Central memory CD4-positive, alpha-beta T cell (primary cell): ENCODE measurements around the gene ATG10.
A peak's percentile ranks its signal among the peaks of the same experiment; 100 is the strongest.
"Not testable (repeated sequence)": the region's sequence is repeated elsewhere in the genome, so short reads cannot be mapped to it uniquely, and the experiment has no call there.

Source experiments
- DNase-seq: peaks from one replicate; pipeline ENCODE4 v3.0.0; 2022

ATG10 gene

GRCh38 chr5:82244854-82245635 is 273.2 kb downstream of the ATG10 start:
- no peak for DNase-seq

GRCh38 chr5:82246960-82247574 is 275.2 kb downstream of the ATG10 start:
- DNase-seq = no peak

GRCh38 chr5:82252744-82253143 is 280.9 kb downstream of the ATG10 start:
- no peak for DNase-seq

DNA sequence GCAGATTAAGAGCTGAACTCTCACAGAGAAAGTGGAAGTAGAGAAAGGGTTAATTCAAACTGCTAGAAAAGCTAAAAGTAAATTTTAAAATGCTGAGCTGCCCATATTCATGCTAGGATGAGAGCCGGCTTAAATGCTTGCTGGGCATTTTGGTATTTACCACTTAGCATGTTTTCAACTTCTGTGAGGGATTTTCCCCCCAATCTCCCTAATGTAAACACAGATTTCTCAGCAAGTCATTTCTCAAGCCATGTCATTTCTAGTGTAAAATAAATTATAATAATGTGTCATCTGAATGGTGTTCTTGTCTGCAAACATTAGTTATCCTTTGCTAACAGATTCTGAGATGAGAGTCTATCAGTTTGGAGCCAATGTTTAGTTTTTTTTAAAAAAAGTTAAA is 284.0 kb downstream of the ATG10 start:
- DNase-seq = no peak

DNA sequence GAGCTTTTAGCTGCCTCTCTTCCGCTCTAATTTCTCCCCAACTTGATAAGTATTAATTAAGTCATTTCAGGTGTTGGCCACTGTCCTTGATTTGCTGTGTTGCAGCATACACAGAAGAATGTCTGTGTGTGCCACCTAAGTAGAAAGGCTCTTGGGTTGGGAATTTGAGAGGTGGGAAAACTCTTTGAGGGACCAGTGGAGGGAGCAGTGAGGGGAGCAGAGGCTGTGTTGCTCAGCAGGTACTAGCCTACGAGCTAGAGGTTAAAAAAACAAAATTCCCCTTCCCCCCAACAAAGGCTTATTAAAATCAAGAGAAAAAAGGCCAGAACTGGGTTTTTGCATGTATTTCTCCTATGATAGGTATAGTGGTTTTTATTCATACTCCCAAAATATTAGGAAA is 285.4 kb downstream of the ATG10 start:
- DNase-seq = no peak

- no peak for DNase-seq
Observed at GRCh38 chr5:82257729-82258128, 285.9 kb downstream of the ATG10 start.

GRCh38 chr5:82259172-82259800 is 287.5 kb downstream of the ATG10 start:
- DNase-seq = no peak

DNA sequence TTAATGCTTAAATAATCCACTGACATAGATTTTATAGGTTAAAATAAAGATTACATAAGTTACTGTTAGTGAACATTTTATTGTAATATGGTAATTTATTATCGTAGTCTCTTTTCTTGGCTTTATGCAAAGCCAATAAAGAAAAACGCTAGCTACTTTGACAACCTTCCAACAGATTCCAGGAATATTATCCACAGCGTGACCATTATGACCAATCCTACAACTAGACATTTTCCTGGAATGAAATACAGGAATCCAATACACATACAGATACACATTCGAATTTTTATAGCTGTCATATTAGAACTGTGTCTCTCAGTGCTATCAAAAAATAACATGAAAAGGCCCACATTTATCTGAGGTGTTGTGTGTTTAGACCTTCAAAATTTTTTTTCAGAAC is 293.2 kb downstream of the ATG10 start:
- no peak for DNase-seq

- not testable (repeated sequence) for DNase-seq
Observed at GRCh38 chr5:82267297-82267933, 295.6 kb downstream of the ATG10 start.

DNA sequence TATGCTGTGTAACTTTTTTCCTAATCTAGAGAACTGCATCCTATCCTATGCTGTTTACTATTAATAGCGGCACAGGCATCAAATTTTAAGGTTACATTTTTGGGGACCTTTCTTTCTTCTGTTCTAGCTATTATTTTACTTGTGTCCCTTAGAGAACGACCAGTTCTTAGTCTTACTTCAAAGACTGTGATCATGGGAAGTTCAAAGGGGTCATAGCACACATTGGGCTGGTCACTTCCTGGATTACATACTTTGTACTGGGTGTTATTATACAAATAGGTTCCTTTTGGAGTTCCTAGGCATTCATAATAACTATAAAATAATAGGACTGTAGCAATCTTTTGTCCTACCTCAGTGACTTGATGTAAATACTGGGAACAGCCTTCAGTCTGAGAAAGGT is 297.5 kb downstream of the ATG10 start:
- not testable (repeated sequence) for DNase-seq

GRCh38 chr5:82272571-82273356 is 300.9 kb downstream of the ATG10 start:
- DNase-seq = not testable (repeated sequence)

DNA sequence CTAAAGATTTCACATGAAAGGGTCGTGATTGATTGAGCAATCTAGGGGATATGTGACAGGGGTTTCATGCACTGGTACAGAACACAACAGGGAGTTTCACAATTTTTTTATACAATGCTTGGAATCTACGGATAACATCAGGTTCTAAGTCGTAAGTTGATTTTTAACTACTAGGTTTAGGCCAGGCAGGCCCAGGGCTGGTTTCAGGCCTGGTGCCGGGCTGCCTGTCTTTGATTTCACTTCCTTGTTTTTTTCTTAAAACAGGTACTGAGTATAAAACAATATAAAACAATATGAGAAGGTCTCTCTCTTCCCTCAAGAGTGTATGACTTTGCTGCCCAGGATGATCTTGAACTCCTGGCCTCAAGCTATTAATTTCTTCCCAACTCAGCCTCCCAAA is 301.6 kb downstream of the ATG10 start:
- DNase-seq = not testable (repeated sequence)

DNA sequence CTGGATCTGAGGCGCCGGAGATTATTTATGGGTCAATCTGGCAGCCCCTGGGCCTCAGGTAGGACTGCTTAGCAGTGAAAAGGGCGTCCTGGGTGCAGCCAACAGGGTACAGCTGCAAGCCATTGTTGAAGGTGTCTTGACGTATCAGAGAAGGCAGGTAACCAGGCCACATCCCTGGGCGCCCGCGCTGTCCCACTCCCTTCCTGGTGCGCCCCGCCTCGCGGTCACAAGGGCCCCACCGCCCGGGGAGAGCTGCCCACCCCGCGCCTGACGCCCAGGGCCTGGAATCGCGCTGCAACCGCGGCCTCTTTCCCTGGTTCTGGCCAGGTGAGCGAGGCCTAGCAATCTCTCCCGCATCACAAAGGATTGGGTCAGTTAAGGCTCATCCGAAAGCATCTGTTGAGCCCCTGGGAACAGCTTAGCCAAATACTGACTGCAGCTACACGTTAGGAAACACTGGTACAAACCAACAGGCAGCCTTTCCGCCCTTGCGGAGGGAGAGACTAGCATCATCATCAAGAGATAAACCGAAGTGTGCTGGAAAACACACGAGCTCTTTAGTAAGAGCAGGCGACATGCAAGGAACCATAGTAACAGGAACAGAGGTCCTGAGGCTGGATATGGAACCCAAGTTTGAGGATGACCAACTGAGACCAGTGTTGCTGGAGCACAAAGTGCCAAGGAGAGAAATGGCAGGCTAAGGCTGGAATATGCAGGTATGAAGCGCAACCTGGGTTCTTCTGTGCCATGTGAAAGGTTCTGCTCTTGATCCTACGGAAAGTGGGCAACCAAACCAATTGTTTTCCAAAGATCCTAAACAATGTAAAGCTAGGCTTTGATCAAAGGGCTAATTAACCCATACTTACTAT is 302.8 kb downstream of the ATG10 start:
- DNase-seq = no peak

DNA sequence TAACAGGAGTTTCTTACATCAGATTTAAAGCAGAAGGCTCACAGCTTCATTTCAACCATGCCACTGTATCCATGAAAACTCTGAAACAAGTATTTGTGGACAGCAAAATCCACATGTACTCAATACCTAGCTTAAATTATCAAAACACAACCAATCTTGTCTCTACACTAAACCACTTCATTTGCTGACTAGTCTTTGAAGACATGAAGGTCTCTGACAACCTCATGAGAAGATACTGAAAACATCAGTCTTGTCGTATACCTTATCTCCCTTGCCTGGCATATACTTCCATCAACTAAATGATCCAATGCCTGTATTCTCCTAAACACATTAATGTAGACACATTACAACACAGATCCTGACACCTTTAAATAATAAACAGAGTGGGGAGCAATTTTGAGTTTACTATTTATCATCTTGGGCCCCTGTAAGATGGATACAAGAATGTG is 303.4 kb downstream of the ATG10 start:
- DNase-seq = no peak

GRCh38 chr5:82276800-82277612 is 305.2 kb downstream of the ATG10 start:
- no peak for DNase-seq

GRCh38 chr5:82277613-82277986 is 305.8 kb downstream of the ATG10 start:
- DNase-seq = no peak

DNA sequence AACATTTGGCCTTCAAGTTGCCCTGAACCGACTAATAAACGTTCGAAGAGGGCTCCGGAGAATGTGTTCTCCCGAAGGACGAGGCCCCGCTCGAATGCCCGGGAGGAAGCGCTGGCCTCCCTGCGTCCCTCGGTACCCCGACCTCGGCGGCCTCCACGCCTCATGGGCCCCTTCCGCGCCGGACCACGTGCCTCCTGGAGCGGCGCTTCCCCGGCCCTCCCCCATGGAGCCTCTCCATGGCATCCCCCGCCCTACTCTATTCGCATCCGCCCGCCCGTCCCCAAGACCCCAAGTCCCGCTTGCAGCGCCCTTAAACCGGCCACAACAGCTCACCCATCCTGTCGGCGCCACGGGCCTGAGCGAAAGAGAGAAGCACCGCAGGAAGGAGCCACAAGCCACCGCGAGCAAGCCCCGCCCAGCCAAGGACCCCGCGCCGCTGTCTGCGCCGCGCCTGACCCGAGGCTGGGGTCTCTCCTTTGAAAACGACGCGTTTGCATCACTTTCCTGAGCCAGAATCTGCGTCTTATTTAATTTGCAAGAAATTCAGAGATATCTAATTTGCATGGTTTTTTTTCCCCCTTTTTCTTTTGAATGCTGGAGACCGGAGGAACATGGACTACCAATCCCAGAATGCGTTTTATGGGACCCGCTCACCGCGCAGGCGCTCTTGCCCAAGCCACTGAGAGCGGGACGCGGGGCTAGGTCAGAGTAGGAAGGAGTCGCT is 306.3 kb downstream of the ATG10 start, which contains the start of gene RPS23:
RPS23 (minus strand) TSS at position 368 of the 724 bp plus-strand sequence; CDS start at position 337, 31 bp downstream.
- peak; percentile 85 for DNase-seq

- no peak for DNase-seq
Observed at GRCh38 chr5:82278711-82279370, 307.0 kb downstream of the ATG10 start.

GRCh38 chr5:82283893-82284292 is 312.1 kb downstream of the ATG10 start:
- DNase-seq = no peak
